Measurements from ENCODE around the gene CLDN1.

DNA sequence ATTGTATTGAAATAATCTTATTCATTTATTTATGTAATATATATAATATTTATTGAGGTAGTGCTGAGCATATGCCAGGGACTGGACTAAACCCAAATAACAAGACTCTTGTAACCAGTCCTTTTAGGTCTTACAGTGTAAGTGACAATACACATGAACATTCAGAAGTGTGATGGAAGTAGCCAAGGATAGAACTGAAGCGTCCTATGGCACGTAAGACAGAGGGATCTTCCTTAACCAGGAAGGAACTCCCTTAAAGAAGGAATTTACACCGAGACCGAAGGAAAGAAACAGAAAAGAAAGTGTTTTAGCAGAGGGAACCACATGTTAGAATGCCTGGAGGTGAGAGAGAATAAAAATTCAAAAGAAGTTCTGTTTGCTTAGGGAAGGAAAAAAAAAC, 23.6 kb upstream of the CLDN1 start:
- TF ChIP-seq, protein P1, sequence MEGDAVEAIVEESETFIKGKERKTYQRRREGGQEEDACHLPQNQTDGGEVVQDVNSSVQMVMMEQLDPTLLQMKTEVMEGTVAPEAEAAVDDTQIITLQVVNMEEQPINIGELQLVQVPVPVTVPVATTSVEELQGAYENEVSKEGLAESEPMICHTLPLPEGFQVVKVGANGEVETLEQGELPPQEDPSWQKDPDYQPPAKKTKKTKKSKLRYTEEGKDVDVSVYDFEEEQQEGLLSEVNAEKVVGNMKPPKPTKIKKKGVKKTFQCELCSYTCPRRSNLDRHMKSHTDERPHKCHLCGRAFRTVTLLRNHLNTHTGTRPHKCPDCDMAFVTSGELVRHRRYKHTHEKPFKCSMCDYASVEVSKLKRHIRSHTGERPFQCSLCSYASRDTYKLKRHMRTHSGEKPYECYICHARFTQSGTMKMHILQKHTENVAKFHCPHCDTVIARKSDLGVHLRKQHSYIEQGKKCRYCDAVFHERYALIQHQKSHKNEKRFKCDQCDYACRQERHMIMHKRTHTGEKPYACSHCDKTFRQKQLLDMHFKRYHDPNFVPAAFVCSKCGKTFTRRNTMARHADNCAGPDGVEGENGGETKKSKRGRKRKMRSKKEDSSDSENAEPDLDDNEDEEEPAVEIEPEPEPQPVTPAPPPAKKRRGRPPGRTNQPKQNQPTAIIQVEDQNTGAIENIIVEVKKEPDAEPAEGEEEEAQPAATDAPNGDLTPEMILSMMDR (conservative IDR thresholded peaks at IDR 0.05; ENCODE audit: low read length) = no peak
- no peak for TF ChIP-seq EZH2phosphoT487 (IDR thresholded peaks at IDR 0.05; ENCODE audit: borderline replicate concordance)

All from Loucy (cell line).